COLO668 (cell line): ENCODE results near the gene ZNF750.

Experiments used
- DNase-seq: peaks from one replicate; lab custom pipeline; 2025; ENCODE audit not compliant: unreplicated experiment; lab: John Stamatoyannopoulos, UW

Gene ZNF750

GRCh38 chr17:82860606-82861392, 21.0 kb upstream of the ZNF750 start:
- no peak for DNase-seq

DNA sequence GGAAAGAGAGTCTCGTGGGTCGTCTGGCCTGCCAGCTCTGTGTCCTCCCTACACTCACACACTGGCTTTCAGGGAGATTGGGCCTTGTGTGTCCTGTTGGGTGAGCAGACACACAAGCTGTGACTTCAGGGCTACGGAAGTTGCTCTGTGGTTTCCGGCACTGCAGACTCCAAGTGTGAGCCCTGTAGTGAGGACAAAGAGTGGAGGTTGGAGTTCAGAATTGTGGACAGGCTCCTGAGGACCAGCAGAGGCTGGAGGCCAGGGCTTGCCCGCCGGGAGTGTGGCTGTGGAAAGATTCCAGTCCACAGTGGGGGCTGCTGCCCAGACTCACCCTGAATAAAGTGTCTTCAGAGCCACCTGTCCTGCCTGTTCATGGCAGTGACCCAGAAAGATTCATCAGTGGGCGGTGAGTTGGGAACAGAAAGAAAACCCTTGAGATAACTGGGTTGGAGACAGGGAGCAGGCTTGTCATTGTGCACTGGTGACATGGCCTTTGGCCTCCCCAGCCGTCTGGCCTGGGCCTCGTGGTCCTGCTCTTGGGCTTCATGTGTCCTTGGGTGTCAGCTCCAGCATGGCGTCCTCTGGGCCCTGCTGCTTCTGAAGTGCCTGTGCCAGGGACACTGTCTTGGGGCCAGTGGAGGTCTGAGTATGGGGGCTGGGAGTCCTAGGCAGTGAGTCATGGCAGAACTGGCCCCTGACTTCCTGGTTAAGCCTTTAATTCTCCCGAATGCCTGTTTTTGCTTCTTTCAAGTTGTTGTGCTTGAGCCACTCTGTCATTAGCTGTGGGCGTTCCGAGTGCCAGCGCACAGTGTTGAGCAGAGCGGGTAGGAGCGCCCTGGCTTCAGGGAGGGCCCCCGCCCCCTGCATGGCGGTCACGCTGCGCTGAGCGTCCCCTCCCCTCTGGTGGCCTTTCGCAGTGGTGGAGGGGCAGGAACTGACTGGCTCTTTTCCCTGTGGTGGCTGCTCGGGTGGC, 19.9 kb upstream of the ZNF750 start:
- DNase-seq = no peak

DNA sequence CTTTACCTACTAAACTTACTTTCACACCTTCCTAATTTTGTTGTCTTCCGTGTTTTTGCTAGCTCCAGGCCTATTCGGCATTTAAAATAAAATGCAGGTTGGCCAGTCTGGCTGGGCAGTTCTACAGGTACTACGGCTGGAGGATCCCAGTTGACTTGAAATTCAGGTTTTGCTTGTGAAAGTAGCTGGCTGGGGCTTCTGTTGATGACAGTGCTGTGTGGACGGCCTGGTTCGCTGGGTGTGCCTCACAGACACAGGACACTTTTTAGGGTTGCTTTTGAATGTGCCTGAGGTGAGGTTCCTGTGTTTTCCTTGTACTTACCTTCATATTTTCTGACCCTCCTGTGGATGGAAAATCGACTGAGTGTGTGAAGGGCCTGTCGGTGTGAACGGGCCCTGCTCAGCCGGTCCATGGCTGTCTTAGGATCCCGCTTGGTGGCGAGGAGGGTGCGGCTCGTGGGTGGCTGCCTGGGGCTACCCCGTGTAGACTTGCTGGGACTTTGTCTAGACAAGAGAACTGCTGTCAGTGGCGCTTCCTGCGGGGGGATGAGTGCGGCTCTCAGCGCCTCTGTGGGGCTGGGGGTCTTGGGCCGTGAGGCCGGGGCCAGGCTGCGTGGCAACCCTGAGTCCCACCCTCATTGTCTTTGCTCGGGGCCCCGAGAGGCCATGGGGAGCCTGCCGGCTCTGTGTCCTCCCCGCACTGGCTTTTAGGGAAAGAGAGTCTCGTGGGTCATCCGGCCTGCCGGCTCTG, 18.7 kb upstream of the ZNF750 start:
- no peak for DNase-seq

- DNase-seq = no peak
Observed at GRCh38 chr17:82856361-82856760, 16.5 kb upstream of the ZNF750 start.

DNA sequence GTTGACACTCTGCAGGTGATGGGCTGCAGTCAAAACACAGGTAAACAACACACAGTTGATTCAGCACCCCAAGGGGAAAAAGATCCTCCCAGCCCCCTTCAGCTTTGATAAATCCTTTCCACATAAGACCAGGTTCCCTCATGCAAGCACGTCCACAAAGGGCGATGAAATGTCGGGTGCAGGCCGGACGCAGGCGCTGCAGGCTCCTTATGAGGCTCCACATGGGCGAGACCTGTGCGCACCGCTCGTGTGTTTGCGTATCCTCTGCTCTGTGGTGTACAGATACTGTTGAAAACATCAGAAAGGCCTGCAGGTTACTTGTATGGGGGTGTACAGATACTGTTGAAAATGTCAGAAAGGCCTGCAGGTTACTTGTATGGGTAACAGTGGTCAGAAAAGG, 14.4 kb upstream of the ZNF750 start:
- no peak for DNase-seq

- no peak for DNase-seq
Observed at GRCh38 chr17:82851381-82851780, 11.6 kb upstream of the ZNF750 start.

GRCh38 chr17:82849076-82849945, 9.5 kb upstream of the ZNF750 start:
- no peak for DNase-seq

GRCh38 chr17:82848022-82848592, 8.3 kb upstream of the ZNF750 start:
- DNase-seq = peak; percentile 10

DNA sequence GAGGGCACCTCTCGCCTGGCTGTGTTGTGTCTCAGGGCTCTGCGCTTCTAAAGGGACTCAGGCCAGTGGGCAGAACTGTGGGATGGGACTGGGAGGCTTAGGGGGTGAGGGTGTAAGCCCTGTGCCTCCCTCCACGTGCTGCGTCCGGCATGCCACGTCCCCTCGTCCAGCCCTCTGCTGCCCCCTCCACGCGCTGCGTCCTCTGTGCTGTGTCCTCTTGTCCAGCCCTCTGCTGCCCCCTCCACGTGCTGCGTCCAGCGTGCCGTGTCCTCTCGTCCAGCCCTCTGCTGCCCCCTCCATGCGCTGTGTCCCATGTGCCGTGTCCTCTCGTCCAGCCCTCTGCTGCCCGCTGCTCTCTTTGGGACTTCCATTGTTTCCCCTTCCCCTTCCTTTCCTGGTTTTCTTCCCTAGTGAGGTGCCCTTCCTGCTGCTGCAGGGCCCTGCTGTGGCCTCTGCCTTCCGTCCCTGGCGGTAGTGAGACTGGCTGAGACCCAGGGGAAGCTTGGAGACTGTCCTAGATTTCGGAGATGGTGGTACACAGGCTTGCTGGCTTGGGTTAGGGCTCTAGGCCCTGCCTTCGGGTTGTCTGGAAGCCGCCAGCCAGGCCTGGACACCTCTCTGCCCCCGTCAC, 6.4 kb upstream of the ZNF750 start:
- no peak for DNase-seq

GRCh38 chr17:82845163-82845807, 5.5 kb upstream of the ZNF750 start:
- no peak for DNase-seq

DNA sequence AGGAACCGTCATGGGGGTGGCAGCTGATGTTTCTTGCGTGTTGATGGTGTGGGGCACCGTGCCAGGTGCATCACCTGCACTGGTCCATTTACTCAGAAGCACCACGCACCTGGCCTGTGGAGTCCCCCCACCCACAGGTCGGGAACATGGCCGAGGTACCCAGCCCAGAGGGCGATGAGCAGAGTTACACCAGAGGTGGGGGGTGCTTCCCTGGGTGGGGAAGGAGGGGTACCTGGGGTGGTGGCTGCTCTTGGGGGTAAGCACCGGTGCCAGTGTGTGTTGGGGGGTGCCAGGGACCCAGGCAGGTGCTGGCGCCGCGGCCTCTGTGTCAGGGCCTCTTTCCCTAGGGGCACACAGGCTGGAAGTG, 5.0 kb upstream of the ZNF750 start:
- DNase-seq = peak; percentile 35

GRCh38 chr17:82843904-82844680, 4.3 kb upstream of the ZNF750 start:
- no peak for DNase-seq

DNA sequence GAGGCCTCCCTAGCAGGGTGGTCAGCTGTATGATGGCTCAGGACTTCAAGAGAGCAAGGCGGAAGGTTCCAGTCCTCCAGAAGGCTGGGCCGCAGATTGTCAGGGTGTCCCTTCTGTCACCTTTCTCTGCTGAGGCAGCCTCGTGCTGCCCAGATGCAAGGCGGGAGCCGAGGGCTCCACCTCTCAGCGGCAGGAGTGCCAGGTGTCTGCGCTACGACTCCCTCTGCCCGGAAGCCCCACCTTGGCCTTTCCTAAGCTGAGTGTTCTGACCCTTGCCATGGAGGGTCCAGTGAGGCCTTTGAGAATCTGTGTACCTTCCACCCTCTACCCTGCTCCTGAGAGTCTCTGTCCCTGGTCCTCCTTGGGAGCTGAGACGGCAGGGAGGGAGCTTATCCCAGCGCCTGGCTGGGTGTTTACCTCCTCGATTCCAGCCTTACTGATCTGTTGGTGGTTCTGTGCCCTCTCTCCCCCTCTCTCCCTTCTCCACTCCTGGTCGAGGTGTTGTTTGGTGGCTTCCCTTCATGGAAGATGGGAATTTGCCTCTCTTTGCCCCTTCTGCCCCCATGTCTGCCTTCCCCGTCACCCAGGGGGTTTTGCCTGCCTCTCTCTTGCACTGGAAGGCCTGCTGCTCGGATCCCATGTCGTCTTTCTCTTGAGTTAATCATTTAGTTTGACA, 2.2 kb upstream of the ZNF750 start:
- no peak for DNase-seq

GRCh38 chr17:82840431-82840831, 609 bp upstream of the ZNF750 start:
- DNase-seq = no peak

- DNase-seq = no peak
Observed at GRCh38 chr17:82838386-82839063, 1.3 kb downstream of the ZNF750 start.

- DNase-seq = no peak
Observed at GRCh38 chr17:82837586-82838320, 2.1 kb downstream of the ZNF750 start.
